NCI-H1694 (cell line): ENCODE results near the gene FGF11.
"Not testable (repeated sequence)": the region's sequence is repeated elsewhere in the genome, so short reads cannot be mapped to it uniquely, and the experiment has no call there.

ENCODE experiments used
- DNase-seq: peaks from one replicate; lab custom pipeline; 2025; lab: John Stamatoyannopoulos, UW

Gene FGF11

GRCh38 chr17:7479213-7480088, 40.1 kb downstream of the FGF11 start, which contains the start of gene ZBTB4:
Gene ZBTB4 (minus strand): TSS chr17:7479631. CDS start chr17:7466801, 12,830 bp downstream.
- DNase-seq = no peak

- no peak for DNase-seq
Measured at GRCh38 chr17:7480089-7480384, 40.7 kb downstream of the FGF11 start.

- DNase-seq = not testable (repeated sequence)
Measured at GRCh38 chr17:7481275-7481674, 42.0 kb downstream of the FGF11 start, which contains the start of gene SLC35G6. Gene SLC35G6 (plus strand): TSS chr17:7481446. CDS start chr17:7481517, 71 bp downstream.

- not testable (repeated sequence) for DNase-seq
Measured at GRCh38 chr17:7481842-7482741, 42.8 kb downstream of the FGF11 start.

GRCh38 chr17:7482742-7483088, 43.4 kb downstream of the FGF11 start:
- not testable (repeated sequence) for DNase-seq

- peak; percentile 89 for DNase-seq
Measured at GRCh38 chr17:7483255-7484066, 44.1 kb downstream of the FGF11 start.

GRCh38 chr17:7484067-7484918, 45.0 kb downstream of the FGF11 start, which contains the start of gene POLR2A:
Gene POLR2A (plus strand): TSS chr17:7484366.
- peak; percentile 92 for DNase-seq

- no peak for DNase-seq
Measured at GRCh38 chr17:7484919-7485377, 45.6 kb downstream of the FGF11 start.

GRCh38 chr17:7486181-7486580, 46.9 kb downstream of the FGF11 start:
- DNase-seq = no peak

GRCh38 chr17:7490144-7490543, 50.8 kb downstream of the FGF11 start:
- no peak for DNase-seq

GRCh38 chr17:7491583-7491982, 52.3 kb downstream of the FGF11 start:
- DNase-seq = no peak

GRCh38 chr17:7493941-7494340, 54.6 kb downstream of the FGF11 start:
- no peak for DNase-seq
